K562 (cell line): ENCODE data around the gene ACO2. TPM values are rescaled to one million over a fixed set of nuclear protein-coding genes. Genes with fewer than 3 reads are reported as not detected.

ENCODE experiments used
- ARID1B ChIP-seq: fragments of 450-650 bp; IDR thresholded peaks from 2 replicates; pipeline ENCODE4 v1.6.1; 2016; ENCODE audit warnings: antibody characterized with exemption, mild to moderate bottlenecking, inconsistent platforms
- BRD4 ChIP-seq: fragments of 200-600 bp; sonication (generic); IDR thresholded peaks from 2 replicates; pipeline ENCODE4 v1.6.1; 2017; ENCODE audit warnings: inconsistent platforms
- DLX4 ChIP-seq: fragments of 250-450 bp; sonication (Bioruptor Pico); IDR thresholded peaks from 2 replicates; pipeline ENCODE4 v1.6.1; 2021; ENCODE audit warnings: mild to moderate bottlenecking
- E2F4 ChIP-seq: sonication (generic); formaldehyde crosslinking; IDR thresholded peaks from 2 replicates; pipeline ENCODE4 v1.8.0; 2022; ENCODE audit warnings: mild to moderate bottlenecking, low read depth, missing genetic modification reagents
- EP400 ChIP-seq: fragments of 450-650 bp; IDR thresholded peaks from 2 replicates; pipeline ENCODE4 v1.6.1; 2017; ENCODE audit warnings: antibody characterized with exemption, mild to moderate bottlenecking, moderate library complexity
- ETS2 ChIP-seq: IDR thresholded peaks from 2 replicates; pipeline ENCODE4 v1.6.1; 2016; ENCODE audit warnings: borderline replicate concordance, missing genetic modification characterization, mild to moderate bottlenecking, moderate library complexity, missing compliant biosample characterization; ENCODE audit not compliant: poor library complexity, severe bottlenecking
- FIP1L1 ChIP-seq: fragments of 200-400 bp; formaldehyde crosslinking; IDR thresholded peaks from 2 replicates; pipeline ENCODE4 v1.6.1; 2018; ENCODE audit warnings: mild to moderate bottlenecking, low read depth, low read length; ENCODE audit not compliant: poor library complexity, severe bottlenecking
- GTF2B ChIP-seq: IDR thresholded peaks from 2 replicates; pipeline ENCODE4 v1.6.1; 2011; ENCODE audit not compliant: insufficient read length; ENCODE audit errors: extremely low read depth
- HDAC6 ChIP-seq: IDR thresholded peaks from 2 replicates; pipeline ENCODE4 v1.6.1; 2012; ENCODE audit warnings: low read depth, mild to moderate bottlenecking, control low read depth, inconsistent platforms, low read length, moderate library complexity
- HMG20A ChIP-seq: fragments of 450-650 bp; formaldehyde crosslinking; conservative IDR thresholded peaks from 2 replicates; pipeline ENCODE4 v1.4.0; 2020; ENCODE audit warnings: mild to moderate bottlenecking, mixed read lengths
- JUND ChIP-seq, 2 experiments: IDR thresholded peaks; 2 replicates in 1 of 2; 3 replicates in 1 of 2; pipeline ENCODE4 v1.6.1; 2011; ENCODE audit warnings: borderline replicate concordance in 2 of 2, low read depth in 2 of 2, low read length in 2 of 2, improper control_type of control experiment in 1 of 2, missing biosample characterization in 1 of 2, missing genetic modification characterization in 1 of 2, missing genetic modification reagents in 1 of 2
- KHSRP ChIP-seq: fragments of 450-650 bp; IDR thresholded peaks from 2 replicates; pipeline ENCODE4 v1.6.1; 2017
- LEF1 ChIP-seq: fragments of 450-650 bp; IDR thresholded peaks from 2 replicates; pipeline ENCODE4 v1.6.1; 2016; ENCODE audit warnings: mild to moderate bottlenecking
- MEF2A ChIP-seq: IDR thresholded peaks from 2 replicates; pipeline ENCODE4 v1.6.1; 2011; ENCODE audit warnings: low read depth, mild to moderate bottlenecking, low read length, moderate library complexity; ENCODE audit not compliant: control insufficient read depth
- PRPF4 ChIP-seq: fragments of 200-400 bp; formaldehyde crosslinking; IDR thresholded peaks from one replicate; pipeline ENCODE4 v1.6.1; 2017; ENCODE audit warnings: low read length, low read depth, mild to moderate bottlenecking; ENCODE audit not compliant: insufficient read depth, poor library complexity, severe bottlenecking
- RBM15 ChIP-seq: fragments of 200-400 bp; formaldehyde crosslinking; IDR thresholded peaks from 2 replicates; pipeline ENCODE4 v1.6.1; 2018; ENCODE audit warnings: mild to moderate bottlenecking, low read length, moderate library complexity; ENCODE audit not compliant: insufficient read depth
- RBM25 ChIP-seq: fragments of 200-400 bp; formaldehyde crosslinking; IDR thresholded peaks from 2 replicates; pipeline ENCODE4 v1.6.1; 2018; ENCODE audit warnings: low read length, low read depth, moderate library complexity; ENCODE audit not compliant: severe bottlenecking
- SAP30 ChIP-seq: fragments of 200-600 bp; sonication (generic); IDR thresholded peaks from 2 replicates; pipeline ENCODE4 v1.6.1; 2012; ENCODE audit warnings: borderline replicate concordance, low read depth, mild to moderate bottlenecking, moderate library complexity, low read length, control low read depth, inconsistent platforms; ENCODE audit not compliant: insufficient read depth, poor library complexity, severe bottlenecking
- ZNF174 ChIP-seq: fragments of 250-450 bp; sonication (Bioruptor Pico); IDR thresholded peaks from 2 replicates; pipeline ENCODE4 v1.4.0; 2020; ENCODE audit warnings: mild to moderate bottlenecking
- ZNF445 ChIP-seq: fragments of 250-450 bp; sonication (Bioruptor Pico); IDR thresholded peaks from 2 replicates; pipeline ENCODE4 v1.4.0; 2020; ENCODE audit warnings: low read depth, mild to moderate bottlenecking, moderate library complexity
- ZNF639 ChIP-seq, 2 experiments: fragments of 200-800 bp in 1 of 2; sonication (Bioruptor generic) in 1 of 2; sonication (generic) in 1 of 2; formaldehyde crosslinking in 1 of 2; IDR thresholded peaks in 1 of 2; conservative IDR thresholded peaks in 1 of 2; 2 replicates each; pipeline versions ENCODE4 v1.5.0 to v1.6.1; 2016 to 2020; ENCODE audit warnings: missing compliant biosample characterization in 1 of 2, missing genetic modification characterization in 1 of 2, missing genetic modification reagents in 1 of 2
- polyA plus RNA-seq, 8 experiments: library from polyadenylated mRNA; depleted of rRNA in 4 of 8; stranded (reverse) in 5 of 8; unstranded in 3 of 8; fragments of >200 nt; fragmentation: Nextera tagmentation in 2 of 8; fragmentation: Illumina TruSeq in 1 of 8; extraction: Ambion mirVana in 2 of 8; extraction: Trizol in 1 of 8; gene quantifications; 2 replicates each; pipeline versions ENCODE4 v1.2.1 to v1.2.3, GENCODE V29; 2011 to 2014; ENCODE audit warnings: inconsistent platforms in 1 of 8, missing spikeins in 1 of 8
- total RNA-seq, 7 experiments: library from RNA; depleted of rRNA in 6 of 7; stranded (reverse); fragments of >200 nt in 6 of 7; fragmentation: Illumina TruSeq in 2 of 7; extraction: Trizol in 2 of 7; gene quantifications; 2 replicates each; pipeline versions ENCODE4 v1.2.1 to v1.2.3, GENCODE V29; 2011 to 2021; ENCODE audit warnings: low replicate concordance in 1 of 7

Gene ACO2
- total and polyA plus RNA-seq, 9 of the 15 experiments (the other 6 are each of a cell fraction or from before 2014, with no cell fraction given), result 16.2 to 119 (median 43.2) TPM

GRCh38 chr22:41468381-41469217 lies at the start of gene ACO2, which contains the start of gene PHF5A (continued):
- peak; percentile 40 for TF ChIP-seq GTF2B
- TF ChIP-seq E2F4 (CRISPR knock-in tag), result no peak
- TF ChIP-seq ZNF174, result no peak
- no peak for TF ChIP-seq ETS2 (tag)
- peak; percentile 71 for TF ChIP-seq LEF1
- no peak for TF ChIP-seq BRD4
- TF ChIP-seq SAP30, result no peak
- no peak for TF ChIP-seq HMG20A (CRISPR knock-in tag)
- no peak for TF ChIP-seq PRPF4
- TF ChIP-seq MEF2A, result no peak
- peak; percentile 65; the same call in 1 of the 2 replicates for TF ChIP-seq KHSRP
- TF ChIP-seq ZNF639 (CRISPR knock-in tag; conservative IDR thresholded peaks at IDR 0.05 in 1 of 2, IDR thresholded peaks at IDR 0.05 in 1 of 2), result peak in 1 of 2 experiments; percentile 60; a peak in 2 of 4 replicates
- peak; percentile 94 for TF ChIP-seq EP400
- TF ChIP-seq ZNF445 (CRISPR knock-in tag), result no peak
- no peak for TF ChIP-seq HDAC6
- peak; percentile 35 for TF ChIP-seq JUND (IDR thresholded peaks at IDR 0.05; ENCODE audit: borderline replicate concordance, low read depth, low read length)
- TF ChIP-seq JUND (tag; IDR thresholded peaks at IDR 0.05; ENCODE audit: borderline replicate concordance, low read depth, low read length), result 0 out of 3 replicates have a peak, but pooled peaks have one; percentile 10
- no peak for TF ChIP-seq DLX4
- peak; percentile 85 for TF ChIP-seq RBM25
- TF ChIP-seq ARID1B, result no peak
- no peak for TF ChIP-seq RBM15
- no peak for TF ChIP-seq FIP1L1
